G401.6 (cell line): ENCODE data around the gene SLC18A3.

ENCODE experiments used
- FAIRE-seq: peaks from 2 replicates; lab custom pipeline; 2012; peaks lifted over from hg19 to GRCh38; lab: Jason Lieb, UNC

The SLC18A3 gene

DNA sequence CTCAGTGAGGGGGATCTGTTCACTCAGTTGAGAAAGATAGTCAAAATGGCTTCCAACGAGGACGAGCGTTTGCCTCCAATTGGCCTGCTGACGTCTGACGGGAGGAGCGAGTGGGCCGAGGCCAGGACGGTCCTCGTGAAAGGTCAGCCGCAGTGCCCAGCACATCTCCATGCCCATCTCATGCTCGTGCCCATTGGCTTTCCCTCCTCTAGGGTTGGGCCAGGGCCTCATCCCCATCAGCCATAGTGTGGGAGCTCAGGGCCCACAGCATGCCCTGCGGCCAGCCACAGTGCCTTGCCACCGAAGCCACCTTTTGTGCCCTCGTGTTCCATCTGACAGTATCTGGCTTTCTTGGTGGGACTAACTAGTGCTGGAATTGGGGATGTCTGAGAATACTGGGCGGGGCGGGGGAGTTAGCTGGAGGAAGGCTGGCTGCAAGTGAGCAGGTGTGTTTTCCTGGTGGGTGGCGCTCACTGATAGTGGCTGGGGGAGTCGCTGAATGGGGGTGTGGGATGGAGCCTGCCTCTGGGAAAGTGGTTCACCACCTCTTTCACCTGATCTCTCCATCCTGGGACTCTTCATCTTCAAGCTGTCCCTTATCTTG is 17.6 kb downstream of the SLC18A3 start:
- no peak for FAIRE-seq

DNA sequence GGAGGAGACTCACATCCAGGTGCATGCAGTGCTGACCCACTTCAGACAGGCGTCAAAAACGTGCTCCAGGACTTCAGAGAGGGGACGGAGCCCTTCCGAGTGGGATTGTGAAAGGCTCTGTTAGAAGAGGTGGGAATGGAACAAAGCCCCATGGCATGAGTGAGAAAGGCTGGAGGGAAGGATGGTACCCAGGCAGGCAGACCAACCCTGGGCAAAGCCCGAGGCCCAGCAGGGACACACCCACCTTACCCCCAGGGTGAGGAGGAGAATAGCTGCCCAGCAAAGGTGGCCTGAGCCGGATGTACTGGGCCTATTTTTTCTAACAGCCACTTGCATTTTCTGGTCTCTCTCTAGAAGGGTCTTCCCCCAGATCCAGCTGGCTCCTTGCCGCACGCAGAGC is 18.5 kb downstream of the SLC18A3 start:
- no peak for FAIRE-seq

DNA sequence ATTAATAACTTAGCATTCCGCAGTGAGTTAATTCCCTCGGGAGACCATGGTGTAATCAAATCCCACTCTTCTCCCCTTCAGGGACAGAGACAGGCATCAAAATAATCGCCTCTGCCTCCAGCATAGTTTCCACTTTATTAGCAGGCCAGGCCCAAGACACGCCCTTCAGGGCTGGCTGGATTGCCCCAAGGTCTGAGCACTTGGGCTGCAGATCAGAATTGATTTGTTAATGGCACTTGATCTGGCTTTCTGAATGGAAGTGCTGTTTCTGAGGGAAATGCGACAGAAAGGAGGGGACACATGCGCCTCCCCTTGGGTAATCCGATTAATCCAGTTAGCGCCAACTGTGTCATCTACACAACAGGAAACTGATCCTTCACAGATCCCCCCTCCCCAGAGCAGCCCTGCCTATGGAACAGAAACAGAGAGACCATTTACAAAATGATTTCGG is 19.3 kb downstream of the SLC18A3 start:
- no peak for FAIRE-seq

DNA sequence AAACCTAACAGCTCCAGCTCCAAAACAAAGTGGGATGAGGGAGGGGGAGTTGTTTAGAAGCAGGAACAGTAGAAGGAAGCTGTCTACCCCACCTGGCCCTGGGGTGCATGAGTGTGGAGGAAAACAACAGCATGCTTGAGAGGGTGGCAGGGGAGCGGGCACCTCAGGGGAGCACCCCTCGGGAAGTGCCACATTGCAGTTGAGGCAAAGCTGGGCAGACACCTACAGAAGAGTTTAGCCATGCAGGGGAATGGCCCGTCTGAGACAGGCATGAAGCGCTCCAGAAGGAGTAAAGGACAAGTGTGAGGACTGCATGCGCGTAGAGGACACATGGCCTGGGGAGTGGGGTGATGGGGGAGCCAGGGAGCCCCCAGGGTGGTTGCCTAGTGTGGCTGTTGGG is 21.9 kb downstream of the SLC18A3 start:
- no peak for FAIRE-seq

- FAIRE-seq = no peak
Observed at GRCh38 chr10:49632406-49633317, 22.6 kb downstream of the SLC18A3 start.

- no peak for FAIRE-seq
Observed at GRCh38 chr10:49633327-49634068, 23.4 kb downstream of the SLC18A3 start.

- no peak for FAIRE-seq
Observed at GRCh38 chr10:49634069-49634660, 24.1 kb downstream of the SLC18A3 start.

DNA sequence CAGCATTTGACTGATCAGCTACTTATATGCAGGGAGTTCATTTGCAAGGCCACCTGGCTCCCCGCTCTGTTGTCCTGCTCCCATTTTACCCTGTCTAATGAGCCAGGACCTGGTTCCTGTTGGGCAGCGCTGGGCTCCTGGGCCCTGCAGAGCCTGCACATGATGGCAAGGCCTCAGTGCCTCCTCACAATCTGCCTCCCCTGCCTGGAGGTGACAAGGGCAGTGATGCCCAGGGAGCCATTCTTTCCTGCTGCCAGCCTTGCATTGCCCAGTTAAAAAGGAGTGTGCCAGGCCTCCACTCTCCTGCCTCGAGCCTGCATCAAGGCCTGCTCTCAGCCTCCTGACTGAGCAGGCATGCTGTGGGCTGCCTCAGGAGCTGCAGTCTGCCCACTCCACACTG is 32.2 kb downstream of the SLC18A3 start:
- no peak for FAIRE-seq

- no peak for FAIRE-seq
Observed at GRCh38 chr10:49643241-49644034, 33.3 kb downstream of the SLC18A3 start.

DNA sequence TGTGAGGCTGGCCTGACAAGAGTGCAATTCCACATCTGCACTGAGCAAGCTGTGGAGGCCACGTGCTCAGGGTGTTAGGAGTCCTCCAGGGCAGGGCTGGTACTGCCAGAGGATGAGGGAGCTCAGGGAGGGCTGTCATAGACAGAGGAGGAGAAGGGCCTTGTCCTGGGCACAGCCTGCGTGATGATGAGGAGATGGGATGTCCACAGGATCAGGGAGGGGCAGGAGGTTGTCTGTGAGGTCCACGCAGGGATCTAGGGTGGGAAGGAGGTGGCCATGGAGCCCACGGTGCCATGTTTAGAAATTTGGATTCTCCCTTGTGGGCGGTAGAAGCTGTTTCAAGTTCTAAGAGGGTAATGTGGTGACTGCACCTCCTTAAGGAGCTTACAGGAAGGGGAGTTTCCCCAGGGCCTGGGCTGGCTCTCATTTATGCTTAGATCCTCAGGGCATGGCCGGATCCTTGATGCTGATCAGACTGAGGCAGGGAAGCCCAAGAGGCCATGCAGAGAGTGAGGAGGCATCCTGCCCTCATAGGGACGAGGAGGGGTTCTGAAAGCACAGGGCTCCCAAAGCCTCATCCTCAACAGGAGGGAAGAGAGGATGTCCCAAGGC is 34.0 kb downstream of the SLC18A3 start:
- FAIRE-seq = no peak

DNA sequence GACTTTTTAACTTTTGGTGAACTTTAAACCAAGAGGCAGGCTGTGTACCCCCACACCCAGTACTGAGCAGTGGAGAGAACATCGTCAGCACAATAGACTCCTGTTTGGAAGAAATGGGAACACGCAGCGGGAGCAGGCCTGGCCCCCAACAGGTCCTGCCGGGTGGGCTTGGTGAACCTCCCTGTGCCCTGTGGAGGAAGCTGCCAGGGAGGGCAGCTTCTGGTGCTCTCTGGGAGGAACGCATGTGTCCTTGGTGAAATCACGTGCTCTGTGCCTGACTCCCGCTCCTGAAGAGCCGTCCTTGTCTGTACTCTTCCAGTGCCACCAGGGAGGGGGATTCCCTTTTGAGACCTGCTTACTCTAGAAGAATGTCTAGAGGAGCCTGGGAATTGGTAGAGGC is 35.3 kb downstream of the SLC18A3 start:
- FAIRE-seq = no peak

DNA sequence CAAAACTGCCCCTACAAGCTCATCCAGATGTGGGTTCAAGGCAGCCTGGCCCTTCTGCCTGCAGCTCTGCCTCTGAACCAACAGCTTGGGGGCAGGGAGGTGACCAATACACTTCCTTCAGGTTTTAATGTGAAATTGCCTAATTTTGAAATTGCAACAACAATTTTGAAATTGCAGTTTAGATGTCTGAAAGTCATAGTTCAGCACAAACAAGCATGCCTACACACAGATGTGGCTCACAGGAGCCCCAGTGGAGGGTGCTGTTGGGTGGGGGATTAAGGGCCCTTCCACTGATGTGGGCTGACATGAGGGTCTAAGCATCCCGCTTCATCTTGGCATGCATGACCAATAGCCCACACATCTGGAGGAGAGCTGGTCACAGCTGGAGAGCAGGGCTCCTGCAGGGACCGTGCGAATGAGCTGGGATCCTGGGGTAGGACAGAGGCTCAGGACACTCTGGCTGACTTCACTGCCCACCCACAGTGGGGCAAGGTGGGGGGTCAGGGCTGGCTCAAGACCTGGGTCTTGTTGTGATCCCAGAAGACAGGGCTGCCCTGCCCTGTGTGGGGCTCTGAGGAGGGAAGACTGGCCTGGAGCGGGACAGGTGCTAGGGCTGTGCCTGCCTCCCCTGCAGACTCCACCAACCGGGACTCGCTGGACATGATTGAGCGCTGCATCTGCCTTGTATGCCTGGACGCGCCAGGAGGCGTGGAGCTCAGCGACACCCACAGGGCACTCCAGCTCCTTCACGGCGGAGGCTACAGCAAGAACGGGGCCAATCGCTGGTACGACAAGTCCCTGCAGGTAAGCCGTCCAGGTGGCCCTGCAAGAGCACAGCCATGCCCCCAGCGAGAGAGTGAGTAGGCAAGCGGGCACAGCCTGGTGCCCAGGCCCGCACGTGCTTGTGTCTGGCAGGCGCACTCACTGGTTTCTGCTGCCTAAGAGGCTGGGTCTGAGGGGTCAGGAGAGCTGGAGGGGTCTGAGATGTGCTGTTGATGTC is 36.1 kb downstream of the SLC18A3 start:
- FAIRE-seq = no peak

GRCh38 chr10:49647554-49647953 is 37.4 kb downstream of the SLC18A3 start:
- FAIRE-seq = no peak

GRCh38 chr10:49647985-49648795 is 38.1 kb downstream of the SLC18A3 start:
- FAIRE-seq = no peak

GRCh38 chr10:49649294-49649693 is 39.2 kb downstream of the SLC18A3 start:
- no peak for FAIRE-seq

DNA sequence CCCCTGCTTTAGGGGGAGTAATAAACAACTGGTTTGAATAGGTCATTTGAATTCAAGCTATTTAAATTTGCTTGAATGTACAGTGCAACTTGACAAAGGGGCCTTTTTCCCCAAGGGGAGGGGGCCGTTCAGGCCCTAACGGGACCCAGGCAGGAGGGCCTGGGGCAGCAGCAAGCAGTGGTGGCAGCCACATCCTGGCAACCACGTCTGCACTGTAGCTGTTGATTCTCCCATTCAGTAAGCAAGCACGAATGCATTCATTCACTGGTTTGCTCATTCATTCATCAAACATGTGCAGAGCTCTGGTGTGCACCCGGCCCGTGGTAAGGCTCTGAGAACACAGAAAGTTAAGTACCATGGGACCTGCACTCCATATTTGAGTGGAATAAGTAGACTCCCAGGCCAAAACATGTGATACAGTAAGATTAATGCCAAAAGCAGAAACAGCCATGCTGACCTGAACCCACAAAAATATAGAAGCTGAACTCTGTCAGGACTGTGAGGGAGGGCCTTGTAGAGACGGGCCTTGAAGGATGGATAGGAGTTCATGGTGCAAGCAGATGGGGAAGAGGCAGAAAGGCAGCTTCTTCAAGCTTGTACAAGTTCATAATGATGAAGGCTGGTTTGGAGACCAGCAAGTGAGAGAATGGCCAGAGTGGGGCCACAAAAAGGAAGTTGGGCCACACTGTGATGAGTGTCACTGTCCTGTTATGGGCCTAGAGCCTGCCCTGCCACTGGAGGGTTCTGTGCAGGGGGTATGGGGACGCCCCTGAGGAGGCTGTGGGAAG is 40.0 kb downstream of the SLC18A3 start:
- FAIRE-seq = no peak

DNA sequence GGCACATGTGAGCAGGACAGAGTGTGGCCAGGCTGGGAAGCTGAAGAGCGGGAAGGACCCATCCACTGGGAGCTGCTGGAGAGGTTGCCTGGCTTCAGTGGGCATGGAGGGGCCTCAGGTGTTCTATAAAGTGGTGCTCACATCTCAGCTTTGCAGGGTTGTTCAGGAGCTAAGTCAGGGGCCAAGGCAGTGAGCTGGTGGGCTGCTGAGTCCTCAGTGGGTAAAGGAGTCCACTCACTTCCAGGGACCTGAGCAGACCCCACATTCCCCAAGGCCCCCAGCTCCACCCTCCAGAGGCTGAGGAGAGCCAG is 40.6 kb downstream of the SLC18A3 start:
- FAIRE-seq = no peak

DNA sequence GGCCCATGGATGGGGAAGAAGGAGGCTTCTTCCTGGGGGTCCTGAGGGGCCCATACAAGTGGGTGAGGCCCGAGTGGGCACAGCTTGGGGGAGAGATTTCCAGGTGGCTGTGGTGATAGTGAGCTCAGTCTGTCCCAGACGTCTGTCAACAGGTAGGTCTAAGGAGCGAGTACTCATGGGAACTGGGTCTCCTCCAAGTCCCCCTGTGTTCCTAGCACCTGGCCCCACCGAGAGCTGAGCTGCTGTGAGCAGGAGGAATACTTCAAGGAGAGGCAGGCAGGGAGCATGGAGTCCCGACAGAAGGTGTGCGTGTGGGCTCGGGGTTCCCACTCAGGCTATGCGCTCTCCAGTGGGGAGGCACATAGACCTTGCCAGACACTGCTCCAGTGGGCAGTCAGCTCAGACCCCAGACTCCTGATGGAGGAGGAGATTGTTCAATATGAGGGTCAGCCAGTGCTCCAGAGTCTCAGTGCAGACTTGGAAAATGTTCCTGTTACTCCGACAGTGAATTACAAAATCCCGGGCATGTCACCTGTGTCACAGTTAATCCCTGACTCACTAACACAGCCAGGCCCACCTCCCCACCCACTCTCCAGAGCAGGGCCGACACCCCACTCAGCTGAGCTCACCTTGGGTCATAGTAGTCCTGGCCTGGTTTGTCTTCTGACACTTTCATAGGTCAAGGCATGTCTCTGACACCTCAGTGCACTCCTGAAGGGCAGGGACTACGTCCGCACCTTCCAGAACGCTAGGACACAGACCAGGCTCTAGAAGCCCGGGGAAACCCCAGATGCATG is 41.1 kb downstream of the SLC18A3 start:
- no peak for FAIRE-seq
